ENCODE data around the gene C3orf38.
A peak's percentile ranks its signal among the peaks of the same experiment; 100 is the strongest.
"Not testable (repeated sequence)": the region's sequence is repeated elsewhere in the genome, so short reads cannot be mapped to it uniquely, and the experiment has no call there.

The C3orf38 gene

GRCh38 chr3:88149509-88150362 is at the start of gene C3orf38:
Gene C3orf38, plus strand, starts transcription at chr3:88149959. Its CDS starts 94 bp downstream, at chr3:88150053.
- DNase-seq: peak; percentile 52 to 80 (median 67)

DNA sequence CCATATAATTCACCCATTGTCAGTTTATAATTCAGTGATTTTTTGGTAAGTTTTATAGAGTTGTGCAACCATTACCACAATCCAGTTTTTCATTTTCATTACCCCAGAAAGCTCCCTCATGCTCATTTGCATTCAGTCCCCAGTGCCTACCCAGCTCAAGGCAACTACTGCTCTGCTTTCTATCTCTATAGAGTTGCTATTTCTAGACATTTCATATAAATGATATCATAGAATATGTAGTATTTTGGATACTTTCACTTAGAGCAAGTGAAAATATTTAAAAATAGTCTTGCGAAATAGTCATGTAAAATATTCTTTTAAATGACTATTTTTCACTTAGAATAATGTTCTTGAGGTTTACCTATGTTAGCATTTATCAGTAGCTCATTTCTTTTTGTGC is 48.6 kb upstream of the C3orf38 start:
- DNase-seq: no peak

DNA sequence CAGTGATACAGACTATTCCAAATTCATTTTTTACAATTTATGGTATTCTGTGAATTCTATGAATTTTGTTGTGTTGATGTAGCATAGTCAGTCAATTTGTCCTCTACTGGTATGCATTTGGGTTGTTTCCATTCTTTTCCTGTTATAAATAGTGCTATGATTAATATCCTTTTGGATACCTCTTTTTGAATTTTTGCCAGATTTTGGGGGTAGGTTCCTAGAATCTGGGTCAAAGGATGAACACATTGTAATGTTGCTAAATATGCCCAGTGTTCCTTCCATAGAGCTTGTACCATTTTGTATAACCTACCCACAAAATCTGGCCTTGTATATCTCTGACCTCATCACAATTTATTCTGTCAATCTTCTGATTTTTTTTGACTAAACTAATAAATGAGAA is 44.4 kb upstream of the C3orf38 start:
- no peak for DNase-seq

GRCh38 chr3:88112289-88112688 is 37.5 kb upstream of the C3orf38 start:
- DNase-seq: no peak

- DNase-seq: peak in 1 of 4 experiments; percentile 2
These were observed 36.2 kb upstream of the C3orf38 start for GRCh38 chr3:88113311-88114162.

- DNase-seq: no peak
These were observed 34.7 kb upstream of the C3orf38 start for GRCh38 chr3:88114878-88115549.

DNA sequence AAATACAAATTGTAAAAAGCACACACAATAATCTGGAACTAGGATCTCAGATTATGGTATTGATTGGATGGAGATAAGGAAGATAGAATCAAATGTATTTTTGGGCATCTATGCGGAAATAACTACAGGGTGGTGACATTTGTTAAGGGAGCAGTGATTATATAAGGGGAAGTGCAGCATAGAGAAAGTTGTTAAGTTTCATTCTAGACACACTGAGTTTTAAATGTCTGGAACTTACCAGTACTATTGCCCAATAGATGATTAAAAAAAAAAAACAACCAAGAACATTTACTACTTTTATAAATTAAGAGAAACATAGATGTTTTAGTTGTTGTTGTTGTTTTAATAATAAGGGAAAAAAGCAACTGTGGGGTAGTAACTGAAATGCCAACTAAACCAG is 32.1 kb upstream of the C3orf38 start:
- DNase-seq: no peak

DNA sequence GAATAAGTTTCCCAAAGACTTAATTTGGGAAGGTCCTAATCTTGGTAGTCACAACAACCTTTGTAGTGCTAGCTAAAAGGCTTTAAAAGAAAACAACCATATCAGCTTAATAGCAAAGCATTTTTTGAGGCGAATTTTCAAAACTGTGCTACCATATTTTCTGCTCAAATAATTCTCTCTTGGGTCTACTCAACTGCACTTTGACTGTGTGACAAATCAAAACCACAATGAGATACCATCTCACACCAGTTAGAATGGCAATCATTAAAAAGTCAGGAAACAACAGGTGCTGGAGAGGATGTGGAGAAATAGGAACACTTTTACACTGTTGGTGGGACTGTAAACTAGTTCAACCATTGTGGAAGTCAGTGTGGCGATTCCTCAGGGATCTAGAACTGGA is 31.2 kb upstream of the C3orf38 start:
- not testable (repeated sequence) for DNase-seq

- no peak for DNase-seq
These were observed 26.2 kb upstream of the C3orf38 start for GRCh38 chr3:88123526-88123925.

- DNase-seq: no peak
These were observed 18.1 kb upstream of the C3orf38 start for GRCh38 chr3:88131695-88132094.

DNA sequence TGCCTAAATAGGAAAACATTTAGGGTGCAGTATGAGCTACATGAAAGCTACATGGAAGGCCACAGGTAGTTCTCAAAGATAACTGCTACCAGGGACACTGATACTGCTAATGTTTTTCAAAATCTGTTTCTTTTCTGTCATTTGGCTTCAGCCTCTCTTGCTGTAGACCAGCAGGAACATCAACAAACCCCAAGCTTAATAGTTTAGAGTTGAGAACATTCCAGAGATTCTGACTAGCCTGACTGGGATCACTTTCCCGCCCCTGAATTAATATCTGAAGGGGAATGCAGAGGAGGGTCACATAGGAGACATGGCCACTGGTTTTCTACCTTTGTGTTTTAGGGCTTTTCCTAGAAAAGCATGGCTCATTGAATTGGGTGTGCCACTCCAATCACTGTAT is 16.9 kb upstream of the C3orf38 start:
- DNase-seq: no peak

DNA sequence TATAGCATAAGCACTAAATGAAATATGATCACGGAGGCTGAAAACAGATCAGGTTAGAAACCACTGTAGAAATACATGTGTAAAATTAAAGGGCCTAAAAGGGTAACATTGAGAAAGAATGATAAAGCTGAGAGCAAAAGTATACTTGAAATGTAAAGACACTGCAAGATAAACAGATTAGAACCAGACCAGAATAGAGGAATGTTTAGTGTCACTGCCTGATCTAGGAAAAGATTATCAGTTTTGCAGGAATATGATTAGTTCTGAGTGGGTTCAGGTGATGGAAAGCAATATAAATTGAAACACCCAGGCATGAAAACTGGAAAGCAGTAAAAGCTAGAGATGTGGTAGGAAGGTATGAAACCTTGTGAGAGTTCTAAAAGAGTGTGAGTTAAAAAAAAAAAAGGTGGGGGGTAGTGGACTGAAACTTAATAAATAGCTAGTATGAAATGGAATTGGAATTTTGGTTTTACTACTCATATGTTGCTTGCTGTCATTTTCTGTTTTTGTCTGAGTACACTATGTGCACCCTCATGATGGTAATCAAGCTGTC is 16.0 kb upstream of the C3orf38 start:
- no peak for DNase-seq

GRCh38 chr3:88137836-88138235 is 11.9 kb upstream of the C3orf38 start:
- DNase-seq: no peak

- no peak for DNase-seq
These were observed 8.2 kb upstream of the C3orf38 start for GRCh38 chr3:88141458-88142083.

DNA sequence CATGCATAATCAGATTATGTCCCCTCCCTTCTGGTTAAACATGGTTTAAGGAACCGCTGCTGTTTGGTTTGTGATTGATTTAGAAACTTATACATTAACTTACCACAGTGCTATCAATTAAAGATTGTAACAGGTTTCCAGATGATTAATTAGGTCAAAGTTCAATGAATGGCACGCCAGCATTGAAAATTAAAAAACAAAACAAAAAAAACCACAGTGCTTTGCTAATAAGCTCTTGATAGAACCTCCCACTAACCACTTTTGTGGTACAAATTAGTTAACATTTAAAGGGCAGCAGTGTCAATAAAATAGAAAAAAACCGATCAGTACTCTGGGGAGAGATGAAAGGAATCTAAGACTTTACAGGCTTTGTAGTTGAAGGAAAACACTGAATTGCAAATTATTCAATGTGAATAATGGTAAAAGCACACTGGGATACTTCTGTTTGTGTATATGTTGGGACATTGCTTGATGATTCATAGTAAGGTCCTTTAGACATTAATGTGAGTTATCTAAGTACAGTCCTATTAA is 7.6 kb upstream of the C3orf38 start:
- DNase-seq: no peak

GRCh38 chr3:88147261-88147660 is 2.5 kb upstream of the C3orf38 start:
- no peak for DNase-seq

- no peak for DNase-seq
These were observed 1.1 kb upstream of the C3orf38 start for GRCh38 chr3:88148651-88149050.

DNA sequence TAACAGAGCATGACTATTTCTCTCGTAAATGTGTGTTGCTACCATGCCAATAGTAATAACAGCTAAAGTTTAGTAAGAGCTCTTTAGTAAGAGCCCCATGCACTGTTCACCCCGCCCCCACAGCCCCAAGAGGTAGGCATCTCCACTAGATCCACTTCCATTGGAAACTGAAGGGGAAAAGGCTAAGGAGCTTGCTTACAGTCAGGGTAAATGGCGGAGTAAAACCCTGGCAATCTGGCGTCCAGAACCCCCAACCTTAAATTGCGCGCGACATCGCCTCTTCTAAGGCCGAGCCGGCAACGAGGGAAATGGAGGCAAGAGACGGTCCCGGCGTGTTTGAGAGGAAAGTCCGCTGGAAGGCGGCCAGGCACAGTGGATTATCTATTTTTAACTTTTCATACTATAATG is 654 bp upstream of the C3orf38 start:
- DNase-seq: peak in 2 of 4 experiments; percentile 26 to 39

GRCh38 chr3:88150371-88150770 is 612 bp downstream of the C3orf38 start:
- no peak for DNase-seq

DNA sequence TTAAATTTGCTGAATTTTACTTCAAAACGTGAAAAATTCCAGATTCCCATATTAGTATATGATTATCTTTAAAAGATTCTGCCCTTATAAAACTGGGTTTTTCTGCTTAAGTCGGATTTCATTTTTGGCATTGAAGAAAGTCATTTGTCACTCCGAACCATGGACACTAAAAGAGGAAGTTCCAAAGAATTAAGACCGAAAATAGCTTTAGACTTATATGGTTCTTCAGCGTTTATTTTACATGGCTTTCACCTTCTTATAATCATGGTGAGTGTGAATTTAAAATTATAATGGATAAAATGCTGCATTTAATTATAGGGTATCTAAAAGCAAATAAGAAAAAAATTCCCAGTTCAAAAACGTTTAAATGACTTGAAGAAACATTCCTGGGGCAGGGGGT is 1.0 kb downstream of the C3orf38 start:
- no peak for DNase-seq

GRCh38 chr3:88151358-88151757 is 1.6 kb downstream of the C3orf38 start:
- DNase-seq: no peak

GRCh38 chr3:88152841-88153240 is 3.1 kb downstream of the C3orf38 start:
- DNase-seq: no peak

All from activated naive CD4-positive, alpha-beta T cell (primary cell).